Activated CD8-positive, alpha-beta memory T cell treated with anti-CD3 and anti-CD28 coated beads for 1 hour (primary cell): Measurements from ENCODE around the gene SNW1.

Source experiments
- DNase-seq, 2 donors: peaks; one replicate each; pipeline ENCODE4 v3.0.0-alpha.2; 2020; ENCODE audit warnings: low read depth in 1 of 2; ENCODE audit errors: extremely low read depth in 1 of 2

SNW1 gene

GRCh38 chr14:77673193-77673592 is 87.8 kb downstream of the SNW1 start:
- no peak for DNase-seq
